HG03108 (cell line): ENCODE results near the gene ENC1.
"Not testable (repeated sequence)": the region's sequence is repeated elsewhere in the genome, so short reads cannot be mapped to it uniquely, and the experiment has no call there.

ENCODE experiments used
- ATAC-seq: cut with Tn5 transposase; IDR thresholded peaks from one replicate; pipeline ENCODE4 v1.9.1; 2021; ENCODE audit warnings: moderate library complexity; ENCODE audit not compliant: unreplicated experiment

ENC1 gene

GRCh38 chr5:74640450-74640953 lies at the start of gene ENC1:
TSS of gene ENC1 (minus strand) at chr5:74640728. CDS start at chr5:74636485, 4,243 bp downstream.
- ATAC-seq: peak; percentile 58

GRCh38 chr5:74686962-74687751 lies 46.6 kb upstream of the ENC1 start:
- no peak for ATAC-seq

GRCh38 chr5:74685979-74686631 lies 45.6 kb upstream of the ENC1 start:
- ATAC-seq: peak; percentile 48

- ATAC-seq: peak; percentile 86
Observed at GRCh38 chr5:74684900-74685851, 44.6 kb upstream of the ENC1 start, which contains the start of gene HEXB. TSS of gene HEXB (plus strand) at chr5:74685233. CDS start at chr5:74685261, 28 bp downstream.

GRCh38 chr5:74679966-74680365 lies 39.4 kb upstream of the ENC1 start:
- no peak for ATAC-seq

GRCh38 chr5:74679300-74679699 lies 38.8 kb upstream of the ENC1 start:
- not testable (repeated sequence) for ATAC-seq

GRCh38 chr5:74678123-74678522 lies 37.6 kb upstream of the ENC1 start:
- not testable (repeated sequence) for ATAC-seq

GRCh38 chr5:74676466-74676865 lies 35.9 kb upstream of the ENC1 start:
- not testable (repeated sequence) for ATAC-seq

- ATAC-seq: no peak
Observed at GRCh38 chr5:74673011-74673790, 32.7 kb upstream of the ENC1 start.

GRCh38 chr5:74672215-74672877 lies 31.8 kb upstream of the ENC1 start:
- ATAC-seq: no peak

GRCh38 chr5:74670396-74671038 lies 30.0 kb upstream of the ENC1 start:
- no peak for ATAC-seq

- no peak for ATAC-seq
Observed at GRCh38 chr5:74669821-74670220, 29.3 kb upstream of the ENC1 start.

GRCh38 chr5:74667396-74667795 lies 26.9 kb upstream of the ENC1 start:
- ATAC-seq: no peak

- no peak for ATAC-seq
Observed at GRCh38 chr5:74665816-74666215, 25.3 kb upstream of the ENC1 start.

GRCh38 chr5:74665273-74665672 lies 24.7 kb upstream of the ENC1 start:
- no peak for ATAC-seq

- no peak for ATAC-seq
Observed at GRCh38 chr5:74664551-74664950, 24.0 kb upstream of the ENC1 start.

- no peak for ATAC-seq
Observed at GRCh38 chr5:74660873-74661272, 20.3 kb upstream of the ENC1 start.

- ATAC-seq: no peak
Observed at GRCh38 chr5:74660140-74660539, 19.6 kb upstream of the ENC1 start.

- no peak for ATAC-seq
Observed at GRCh38 chr5:74659172-74659571, 18.6 kb upstream of the ENC1 start.
